Breast epithelium (tissue), 4 donors: Measurements from ENCODE around the gene CNNM2. TPM values are rescaled to one million over a fixed set of nuclear protein-coding genes. Genes with fewer than 3 reads are reported as not detected.
"Not testable (repeated sequence)": the region's sequence is repeated elsewhere in the genome, so short reads cannot be mapped to it uniquely, and the experiment has no call there.

ENCODE experiments used
- DNase-seq, 2 donors: peaks; one replicate each; pipeline ENCODE4 v3.0.0-alpha.2; 2019; ENCODE audit warnings: low spot score in 2 of 2
- H3K27ac ChIP-seq, 2 donors: fragments of 200-600 bp; sonication (generic) in 1 of 2; one replicate each; pipeline ENCODE4 v1.5.1; 2016 to 2019; ENCODE audit warnings: mild to moderate bottlenecking in 1 of 2
- H3K27me3 ChIP-seq, 2 donors: fragments of 200-600 bp; sonication (generic) in 1 of 2; one replicate each; pipeline versions ENCODE4 v1.5.1 to v1.6.0; 2017 to 2019; ENCODE audit warnings: control low read depth in 1 of 2, mild to moderate bottlenecking in 1 of 2
- H3K36me3 ChIP-seq: fragments of 200-600 bp; one replicate; pipeline ENCODE4 v1.5.1; 2019
- H3K4me1 ChIP-seq, 2 donors: fragments of 200-600 bp; sonication (generic); one replicate each; pipeline ENCODE4 v1.5.1; 2016 to 2019; ENCODE audit warnings: control low read depth in 1 of 2
- H3K4me3 ChIP-seq, 3 donors: fragments of 200-600 bp; sonication (generic); 1 replicate in 2 of 3; 2 replicates in 1 of 3; pipeline ENCODE4 v1.5.1; 2016 to 2019; ENCODE audit warnings: mild to moderate bottlenecking in 3 of 3, moderate library complexity in 2 of 3
- H3K9me3 ChIP-seq, 2 donors: fragments of 200-600 bp; sonication (generic) in 1 of 2; one replicate each; pipeline ENCODE4 v1.5.1; 2016 to 2019; ENCODE audit warnings: control low read depth in 1 of 2
- CTCF ChIP-seq, 3 donors: fragments of 450-650 bp; IDR thresholded peaks; one replicate each; pipeline ENCODE4 v1.5.1; 2016 to 2017; ENCODE audit warnings: antibody characterized with exemption in 3 of 3, mild to moderate bottlenecking in 3 of 3, moderate library complexity in 3 of 3
- POLR2A ChIP-seq: fragments of 450-650 bp; IDR thresholded peaks from one replicate; pipeline ENCODE4 v1.6.1; 2016; ENCODE audit warnings: antibody characterized with exemption, mild to moderate bottlenecking, moderate library complexity
- POLR2AphosphoS5 ChIP-seq, 3 donors: sonication (generic); formaldehyde crosslinking; IDR thresholded peaks; one replicate each; pipeline ENCODE4 v1.6.1; 2017; ENCODE audit warnings: antibody characterized with exemption in 3 of 3
- intact Hi-C: fragments of 100-400 bp; cut with DNase I; formaldehyde crosslinking; loops from one replicate; pipeline ENCODE4 v1.15.1; 2023; ENCODE audit warnings: low total_unique reads
- total RNA-seq, 3 donors: library from RNA; depleted of rRNA; stranded (reverse); fragments of >200 nt; gene quantifications; one replicate each; pipeline ENCODE4 v1.1.0, GENCODE V29; 2016

Gene CNNM2
- total RNA-seq, 3 donors from 2014 or later = 6.4 to 7.2 (median 6.7) TPM

GRCh38 chr10:102923601-102924000 lies 5.5 kb downstream of the CNNM2 start:
- Histone ChIP-seq H3K4me1 (peaks cover 0 to 19% of the 10 kb centered on the region in 2 donors), H3K36me3 (no peaks in the 10 kb centered on the region), H3K4me3 (no peak overlapping the region), H3K27me3 (no peaks in the 10 kb centered on the region), H3K27ac (no peak overlapping the region), H3K9me3 (no peaks in the 10 kb centered on the region)
- intact Hi-C loops = loop anchor here (2.0 to 10.0 kb wide), 2 partner anchors 25 to 151 kb away; no protein-coding TSS in a partner anchor
- no peak for DNase-seq
- no peak for TF ChIP-seq POLR2A
- TF ChIP-seq CTCF (IDR thresholded peaks at IDR 0.05) = no peak
- TF ChIP-seq POLR2AphosphoS5 (IDR thresholded peaks at IDR 0.05) = no peak

- Histone ChIP-seq H3K9me3 (no peaks in the 10 kb centered on the region), H3K27me3 (no peaks in the 10 kb centered on the region), H3K27ac (no peak overlapping the region), H3K36me3 (no peaks in the 10 kb centered on the region), H3K4me1 (peaks cover 0 to 2% of the 10 kb centered on the region in 2 donors), H3K4me3 (no peak overlapping the region)
- intact Hi-C loops = loop anchor here (10.0 kb wide), 1 partner anchor 148 kb away; no protein-coding TSS in a partner anchor
- TF ChIP-seq POLR2AphosphoS5 (IDR thresholded peaks at IDR 0.05) (no peak), POLR2A (no peak), CTCF (IDR thresholded peaks at IDR 0.05) (no peak)
- no peak for DNase-seq
Measured at GRCh38 chr10:102926842-102927241, 8.7 kb downstream of the CNNM2 start.

GRCh38 chr10:102927311-102928010 lies 9.4 kb downstream of the CNNM2 start:
- no peaks in the 10 kb centered on the region for H3K9me3 ChIP-seq
- intact Hi-C loops = loop anchor here (10.0 kb wide), 1 partner anchor 147 kb away; no protein-coding TSS in a partner anchor

GRCh38 chr10:102928442-102928841 lies 10.3 kb downstream of the CNNM2 start:
- not testable (repeated sequence) for DNase-seq
- intact Hi-C loops = loop anchor here (10.0 kb wide), 1 partner anchor 146 kb away; no protein-coding TSS in a partner anchor

More at GRCh38 chr10:102927311-102928010, 9.4 kb downstream of the CNNM2 start:
- Histone ChIP-seq H3K27ac (no peak overlapping the region), H3K4me1 (no peaks in the 10 kb centered on the region), H3K36me3 (no peaks in the 10 kb centered on the region), H3K4me3 (no peak overlapping the region), H3K27me3 (no peaks in the 10 kb centered on the region)
- no peak for DNase-seq
- no peak for TF ChIP-seq POLR2A
- no peak for TF ChIP-seq CTCF (IDR thresholded peaks at IDR 0.05)
- TF ChIP-seq POLR2AphosphoS5 (IDR thresholded peaks at IDR 0.05) = no peak

GRCh38 chr10:102930720-102931119 lies 12.6 kb downstream of the CNNM2 start:
- no peaks in the 10 kb centered on the region for H3K9me3 ChIP-seq

More at GRCh38 chr10:102928442-102928841, 10.3 kb downstream of the CNNM2 start:
- not testable (repeated sequence) for H3K4me3 ChIP-seq, H3K36me3 ChIP-seq, H3K27me3 ChIP-seq, H3K27ac ChIP-seq, H3K4me1 ChIP-seq, H3K9me3 ChIP-seq

More at GRCh38 chr10:102930720-102931119, 12.6 kb downstream of the CNNM2 start:
- no peaks in the 10 kb centered on the region for H3K4me1 ChIP-seq
- no peaks in the 10 kb centered on the region for H3K36me3 ChIP-seq
- intact Hi-C loops = no loop called here
- H3K27me3 ChIP-seq = no peaks in the 10 kb centered on the region
- H3K4me3 ChIP-seq = no peak overlapping the region
- TF ChIP-seq POLR2A (no peak), POLR2AphosphoS5 (IDR thresholded peaks at IDR 0.05) (no peak), CTCF (IDR thresholded peaks at IDR 0.05) (no peak)
- no peak overlapping the region for H3K27ac ChIP-seq
- no peak for DNase-seq
